Fibroblast of villous mesenchyme (primary cell): ENCODE measurements around the gene CIBAR2. TPM values are rescaled to one million over a fixed set of nuclear protein-coding genes. Genes with fewer than 3 reads are reported as not detected.
A peak's percentile ranks its signal among the peaks of the same experiment; 100 is the strongest.
"Not testable (repeated sequence)": the region's sequence is repeated elsewhere in the genome, so short reads cannot be mapped to it uniquely, and the experiment has no call there.

Source experiments
- DNase-seq: peaks from one replicate; pipeline ENCODE4 v3.0.0-alpha.2; 2010; ENCODE audit warnings: low read depth
- H3K4me3 ChIP-seq: 2 replicates; pipeline ENCODE4 v1.5.1; 2011; ENCODE audit warnings: low read depth, mild to moderate bottlenecking, low read length
- total RNA-seq: library from RNA; depleted of rRNA; stranded (reverse); fragments of >200 nt; gene quantifications from 2 replicates; pipeline ENCODE4 v1.2.3, GENCODE V29; 2012
- TF ChIP-seq, protein P1 (sequence below): IDR thresholded peaks from 2 replicates; pipeline ENCODE4 v1.5.1; 2012; ENCODE audit warnings: low read depth, mild to moderate bottlenecking, low read length; ENCODE audit not compliant: insufficient read depth

The CIBAR2 gene
- total RNA-seq, 1 donor = not detected

DNA sequence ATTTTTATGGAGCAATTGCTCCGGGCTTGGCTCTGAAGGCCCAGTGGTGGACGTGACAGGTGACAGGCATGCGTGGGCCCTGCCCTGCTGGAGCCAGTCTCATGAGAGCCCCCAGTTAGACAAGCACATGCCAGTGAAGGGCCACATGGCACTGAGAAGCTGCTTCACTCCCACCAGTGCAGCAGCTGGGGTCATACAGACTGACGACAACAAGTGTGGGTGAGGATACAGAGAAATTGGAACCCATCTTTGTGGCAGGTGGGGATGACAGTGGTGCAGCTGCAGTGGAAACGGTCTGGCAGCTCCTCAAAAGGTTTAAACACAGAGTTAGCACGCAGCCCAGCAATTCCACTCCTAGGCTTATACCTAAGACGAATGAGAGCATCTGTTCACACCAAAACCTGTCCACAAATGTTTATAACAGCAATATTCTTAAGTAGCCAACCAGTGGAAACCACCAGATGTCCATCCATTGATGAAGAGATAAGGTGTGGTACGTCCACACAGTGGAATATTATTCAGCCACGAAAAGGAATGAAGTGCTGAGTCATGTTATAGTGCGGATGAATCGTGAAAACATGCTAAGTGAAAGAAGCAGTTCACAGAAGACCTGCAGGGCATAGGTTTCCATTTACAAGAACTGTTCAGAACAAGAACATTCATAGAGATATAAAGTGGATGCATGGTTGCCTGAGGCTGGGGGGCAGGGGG is 12.5 kb upstream of the CIBAR2 start:
- TF ChIP-seq, protein P1, sequence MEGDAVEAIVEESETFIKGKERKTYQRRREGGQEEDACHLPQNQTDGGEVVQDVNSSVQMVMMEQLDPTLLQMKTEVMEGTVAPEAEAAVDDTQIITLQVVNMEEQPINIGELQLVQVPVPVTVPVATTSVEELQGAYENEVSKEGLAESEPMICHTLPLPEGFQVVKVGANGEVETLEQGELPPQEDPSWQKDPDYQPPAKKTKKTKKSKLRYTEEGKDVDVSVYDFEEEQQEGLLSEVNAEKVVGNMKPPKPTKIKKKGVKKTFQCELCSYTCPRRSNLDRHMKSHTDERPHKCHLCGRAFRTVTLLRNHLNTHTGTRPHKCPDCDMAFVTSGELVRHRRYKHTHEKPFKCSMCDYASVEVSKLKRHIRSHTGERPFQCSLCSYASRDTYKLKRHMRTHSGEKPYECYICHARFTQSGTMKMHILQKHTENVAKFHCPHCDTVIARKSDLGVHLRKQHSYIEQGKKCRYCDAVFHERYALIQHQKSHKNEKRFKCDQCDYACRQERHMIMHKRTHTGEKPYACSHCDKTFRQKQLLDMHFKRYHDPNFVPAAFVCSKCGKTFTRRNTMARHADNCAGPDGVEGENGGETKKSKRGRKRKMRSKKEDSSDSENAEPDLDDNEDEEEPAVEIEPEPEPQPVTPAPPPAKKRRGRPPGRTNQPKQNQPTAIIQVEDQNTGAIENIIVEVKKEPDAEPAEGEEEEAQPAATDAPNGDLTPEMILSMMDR = no peak
- no peak overlapping the region for H3K4me3 ChIP-seq
- DNase-seq = no peak

DNA sequence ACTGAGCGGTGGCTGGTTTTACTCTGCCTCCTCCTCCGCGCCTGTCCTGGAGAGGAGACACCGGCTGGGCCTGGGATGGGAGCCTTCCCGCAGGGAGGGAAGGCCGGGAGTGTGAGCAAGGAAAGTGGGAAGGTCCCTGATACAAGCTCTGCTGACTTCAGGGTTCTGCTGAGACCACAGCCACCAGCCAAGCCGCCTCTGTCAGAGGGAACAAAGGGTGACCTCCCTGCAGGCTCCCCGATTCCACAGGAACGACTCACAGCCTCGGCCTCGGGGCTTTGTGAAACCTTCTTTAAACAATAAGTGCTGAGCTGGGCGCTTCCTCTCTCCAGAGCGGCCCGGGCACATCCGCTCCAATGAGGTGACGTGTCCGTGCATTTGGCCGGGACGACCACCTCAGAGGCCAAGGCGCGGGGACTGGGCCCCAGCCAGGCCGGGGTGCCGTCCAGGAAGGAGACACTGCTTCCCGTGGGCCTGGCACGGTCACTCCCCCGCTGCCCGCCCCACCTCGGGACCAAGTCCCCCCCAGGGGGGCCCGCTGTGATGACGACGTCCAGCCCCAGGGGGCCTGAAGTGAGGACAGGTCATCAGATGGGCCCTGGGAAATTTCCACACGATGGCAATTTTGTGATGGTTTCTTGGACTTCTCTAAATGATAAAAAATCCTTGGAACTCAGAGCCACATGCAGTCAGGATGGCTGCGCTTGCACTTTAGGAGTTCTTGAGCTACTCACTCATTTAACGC is 11.8 kb upstream of the CIBAR2 start:
- H3K4me3 ChIP-seq = no peak overlapping the region
- peak; percentile 67 for DNase-seq
- TF ChIP-seq, protein P1 = no peak

DNA sequence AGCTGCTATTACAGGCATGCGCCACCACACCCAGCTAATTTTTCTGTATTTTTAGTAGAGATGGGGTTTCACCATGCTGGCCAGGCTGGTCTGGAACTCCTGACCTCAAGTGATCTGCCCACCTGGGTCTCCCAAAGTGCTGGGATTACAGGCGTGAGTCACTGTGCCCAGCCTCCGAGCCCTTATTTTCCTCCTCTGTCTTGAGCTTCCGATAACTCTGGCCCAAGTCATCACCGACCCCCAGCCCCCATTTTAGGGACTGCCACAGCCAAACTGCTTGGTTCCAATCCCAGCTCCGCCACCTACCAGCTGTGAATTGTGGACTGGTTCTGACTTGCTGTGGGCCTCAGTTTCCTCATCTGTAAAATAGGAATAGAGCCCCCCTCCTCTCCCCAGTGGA is 11.2 kb upstream of the CIBAR2 start:
- DNase-seq, H3K4me3 ChIP-seq: not testable (repeated sequence)

DNA sequence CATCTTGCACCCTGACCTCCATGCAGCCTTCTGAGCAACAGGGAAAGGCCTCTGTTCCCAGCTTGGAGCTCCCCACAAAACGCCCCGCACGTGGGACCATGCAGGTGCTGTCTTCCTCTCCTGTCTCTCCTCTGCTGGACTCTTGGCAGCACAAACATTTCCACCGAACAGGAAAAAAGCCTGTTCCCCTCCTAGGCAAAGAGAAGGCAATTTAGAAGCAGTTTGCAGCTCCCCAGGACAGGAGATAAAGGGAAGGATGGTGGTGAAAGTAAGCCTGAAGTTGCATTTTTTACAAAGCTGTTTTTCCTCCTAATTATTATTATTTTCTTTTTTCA is 7.7 kb upstream of the CIBAR2 start:
- DNase-seq = no peak
- TF ChIP-seq, protein P1 = no peak
- no peak overlapping the region for H3K4me3 ChIP-seq

DNA sequence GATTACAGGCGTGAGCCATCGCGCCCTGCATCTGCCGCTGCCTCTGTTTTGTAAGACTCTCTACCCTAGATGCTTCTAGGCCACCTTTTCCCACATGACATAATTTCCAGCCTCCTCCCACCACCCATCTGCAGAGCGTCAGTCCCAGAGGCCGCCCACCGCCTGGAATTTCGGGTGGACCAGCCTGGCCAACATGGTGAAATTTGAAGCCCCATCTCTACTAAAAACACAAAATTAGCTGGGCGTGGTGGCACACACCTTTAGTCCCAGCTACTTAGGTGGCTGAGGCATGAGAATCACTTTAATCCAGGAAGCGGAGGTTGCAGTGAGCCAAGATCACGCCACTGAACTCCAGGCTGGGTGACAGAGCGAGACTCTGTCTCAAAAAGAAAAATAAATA is 5.1 kb upstream of the CIBAR2 start:
- TF ChIP-seq, protein P1 = no peak
- no peak for DNase-seq
- no peak overlapping the region for H3K4me3 ChIP-seq

DNA sequence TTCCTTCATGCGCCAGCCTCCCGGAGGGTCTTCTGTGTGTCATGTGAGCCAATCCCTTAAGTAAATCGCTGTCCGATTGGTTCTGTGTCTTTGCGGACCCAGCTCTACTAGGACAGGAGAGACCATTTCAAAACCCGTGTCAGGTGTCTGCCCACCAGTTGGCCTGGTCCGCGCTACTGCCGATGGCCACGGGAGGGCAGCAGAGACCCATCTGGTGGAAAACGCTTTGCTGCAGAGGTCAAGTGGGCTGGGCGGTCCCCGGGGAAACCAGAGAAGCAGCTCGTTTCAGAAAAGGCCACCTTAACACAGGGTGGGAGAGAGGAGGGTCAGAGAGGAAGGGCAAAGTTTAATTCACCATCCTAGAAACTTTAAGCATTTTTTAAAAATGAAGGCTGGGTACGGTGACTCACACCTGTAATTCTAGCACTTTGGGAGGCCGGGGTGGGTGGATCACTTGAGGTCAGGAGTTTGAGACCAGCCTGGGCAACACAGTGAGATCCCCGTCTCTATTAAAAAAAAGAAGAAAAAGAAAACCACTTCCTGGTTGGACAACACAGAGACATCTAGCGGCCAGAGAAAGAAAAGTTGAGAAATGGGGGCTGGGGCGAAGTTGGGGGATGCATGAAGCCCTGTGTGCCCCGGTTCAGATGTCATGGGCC is 2.8 kb upstream of the CIBAR2 start:
- DNase-seq = peak; percentile 88
- TF ChIP-seq, protein P1 = peak; percentile 99
- H3K4me3 ChIP-seq = no peak overlapping the region

DNA sequence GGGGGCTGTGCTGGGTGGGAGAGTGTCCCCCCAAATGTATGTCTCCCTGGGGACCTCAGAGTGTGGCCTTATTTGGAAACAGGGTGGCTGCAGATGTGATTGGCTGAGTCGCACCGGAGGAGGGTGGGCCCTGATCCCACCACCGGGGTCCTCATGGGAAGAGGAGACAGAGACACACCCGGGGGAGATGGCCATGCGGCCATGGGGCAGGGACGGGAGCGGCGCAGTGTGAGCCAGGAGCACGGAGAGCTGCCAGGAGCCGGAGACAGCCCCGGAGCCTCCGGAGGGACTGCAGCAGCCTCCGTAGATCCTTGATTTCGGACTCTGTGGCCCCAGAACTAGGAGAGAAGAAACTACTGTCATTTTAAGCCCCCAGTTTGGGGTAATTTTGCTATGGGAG is 1.6 kb upstream of the CIBAR2 start:
- DNase-seq = no peak
- H3K4me3 ChIP-seq = no peak overlapping the region
- TF ChIP-seq, protein P1 = no peak
